C4-2B (cell line): Measurements from ENCODE around the gene MIGA1.
A peak's percentile ranks its signal among the peaks of the same experiment; 100 is the strongest.
"Not testable (repeated sequence)": the region's sequence is repeated elsewhere in the genome, so short reads cannot be mapped to it uniquely, and the experiment has no call there.

Source experiments
- H3K27ac ChIP-seq: fragments of 450-650 bp; 2 replicates; pipeline ENCODE4 v1.5.1; 2017
- ZFX ChIP-seq: fragments of 450-650 bp; IDR thresholded peaks from 2 replicates; pipeline ENCODE4 v1.6.1; 2017
- TF ChIP-seq, protein P1 (sequence below): fragments of 450-650 bp; conservative IDR thresholded peaks from 2 replicates; pipeline ENCODE4 v1.5.1; 2017; ENCODE audit warnings: mild to moderate bottlenecking

MIGA1 gene, protein sequence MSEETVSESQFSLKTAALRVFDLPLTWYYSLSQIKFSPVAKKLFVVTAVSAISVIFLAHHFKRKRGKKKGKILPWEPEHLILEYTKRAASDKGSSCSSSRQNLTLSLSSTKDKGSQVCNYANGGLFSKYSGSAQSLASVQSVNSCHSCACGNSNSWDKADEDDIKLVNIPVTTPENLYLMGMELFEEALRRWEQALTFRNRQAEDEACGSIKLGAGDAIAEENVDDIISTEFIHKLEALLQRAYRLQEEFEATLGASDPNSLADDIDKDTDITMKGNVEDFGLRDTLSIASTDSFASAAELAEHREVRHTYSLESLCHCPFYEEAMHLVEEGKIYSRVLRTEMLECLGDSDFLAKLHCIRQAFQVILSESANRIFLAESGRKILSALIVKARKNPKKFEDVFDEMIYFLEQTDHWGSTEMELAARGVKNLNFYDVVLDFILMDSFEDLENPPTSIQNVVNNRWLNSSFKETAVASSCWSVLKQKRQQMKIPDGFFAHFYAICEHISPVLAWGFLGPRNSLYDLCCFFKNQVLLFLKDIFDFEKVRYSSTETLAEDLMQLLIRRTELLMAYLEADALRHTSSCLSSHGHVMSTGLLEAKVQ

DNA sequence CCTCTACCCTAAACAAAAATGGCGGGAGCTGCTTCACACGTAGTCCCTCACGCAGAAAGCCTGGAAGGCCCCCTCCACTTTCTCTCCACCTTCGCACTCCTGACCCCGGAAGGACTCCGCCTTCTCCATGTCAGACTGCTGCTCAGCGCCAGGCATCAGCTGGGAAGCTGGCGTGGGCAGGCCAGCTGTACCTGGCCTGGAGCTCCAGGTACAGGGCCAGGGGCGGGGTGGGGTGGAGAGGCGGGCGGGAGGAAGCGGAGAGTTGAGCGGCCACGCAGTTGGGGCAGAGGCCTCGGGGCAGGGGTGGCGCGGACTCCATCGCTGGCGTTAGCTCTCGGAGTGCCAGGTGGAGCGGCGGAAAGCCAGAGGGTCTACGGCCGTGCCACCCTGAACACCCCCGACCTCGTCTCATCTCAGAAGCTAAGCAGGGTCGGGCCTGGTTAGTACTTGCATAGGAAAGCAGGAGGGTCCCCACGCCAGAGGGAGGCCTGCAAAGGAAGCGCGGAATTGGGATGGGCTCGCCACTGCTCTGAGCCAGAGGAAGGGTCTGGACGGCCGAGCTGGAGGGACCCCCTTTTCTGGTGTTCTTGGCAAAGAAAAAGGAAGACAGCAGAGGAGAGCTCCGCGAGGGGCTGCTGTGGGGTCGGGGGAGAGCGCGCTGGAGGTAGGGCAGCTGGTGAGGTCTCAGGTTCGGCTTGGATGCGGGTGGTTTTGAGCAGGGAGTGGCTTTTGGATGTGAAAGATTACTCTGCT is at the start of gene MIGA1:
TSS of gene MIGA1 (plus strand) at position 121 of the 753 bp plus-strand sequence. CDS start 3,604 bp downstream, outside the sequence.
- peak within 1 kb of the TSS; percentile 77 for H3K27ac ChIP-seq
- TF ChIP-seq, protein P1, sequence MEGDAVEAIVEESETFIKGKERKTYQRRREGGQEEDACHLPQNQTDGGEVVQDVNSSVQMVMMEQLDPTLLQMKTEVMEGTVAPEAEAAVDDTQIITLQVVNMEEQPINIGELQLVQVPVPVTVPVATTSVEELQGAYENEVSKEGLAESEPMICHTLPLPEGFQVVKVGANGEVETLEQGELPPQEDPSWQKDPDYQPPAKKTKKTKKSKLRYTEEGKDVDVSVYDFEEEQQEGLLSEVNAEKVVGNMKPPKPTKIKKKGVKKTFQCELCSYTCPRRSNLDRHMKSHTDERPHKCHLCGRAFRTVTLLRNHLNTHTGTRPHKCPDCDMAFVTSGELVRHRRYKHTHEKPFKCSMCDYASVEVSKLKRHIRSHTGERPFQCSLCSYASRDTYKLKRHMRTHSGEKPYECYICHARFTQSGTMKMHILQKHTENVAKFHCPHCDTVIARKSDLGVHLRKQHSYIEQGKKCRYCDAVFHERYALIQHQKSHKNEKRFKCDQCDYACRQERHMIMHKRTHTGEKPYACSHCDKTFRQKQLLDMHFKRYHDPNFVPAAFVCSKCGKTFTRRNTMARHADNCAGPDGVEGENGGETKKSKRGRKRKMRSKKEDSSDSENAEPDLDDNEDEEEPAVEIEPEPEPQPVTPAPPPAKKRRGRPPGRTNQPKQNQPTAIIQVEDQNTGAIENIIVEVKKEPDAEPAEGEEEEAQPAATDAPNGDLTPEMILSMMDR: no peak
- peak; percentile 92 for TF ChIP-seq ZFX

DNA sequence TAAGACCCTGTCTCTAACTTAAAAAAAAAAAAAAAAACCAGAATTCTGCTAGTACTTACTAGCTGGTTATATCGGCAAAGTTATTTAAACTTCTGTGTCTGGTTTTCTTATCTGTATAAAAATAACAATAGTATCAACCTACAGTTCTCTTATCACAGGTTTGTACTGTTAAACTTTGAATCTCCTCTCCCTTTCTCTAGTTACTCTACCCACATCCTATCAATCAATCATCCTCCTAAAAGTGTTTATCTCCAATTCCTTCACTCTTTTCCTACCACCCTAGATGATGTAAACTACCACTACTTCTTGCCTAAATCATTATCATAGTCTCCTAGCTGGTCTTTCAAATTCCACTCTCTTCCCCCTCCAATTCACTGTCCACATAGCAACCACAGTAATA is 47.4 kb upstream of the MIGA1 start:
- TF ChIP-seq ZFX: no peak
- TF ChIP-seq, protein P1: no peak

DNA sequence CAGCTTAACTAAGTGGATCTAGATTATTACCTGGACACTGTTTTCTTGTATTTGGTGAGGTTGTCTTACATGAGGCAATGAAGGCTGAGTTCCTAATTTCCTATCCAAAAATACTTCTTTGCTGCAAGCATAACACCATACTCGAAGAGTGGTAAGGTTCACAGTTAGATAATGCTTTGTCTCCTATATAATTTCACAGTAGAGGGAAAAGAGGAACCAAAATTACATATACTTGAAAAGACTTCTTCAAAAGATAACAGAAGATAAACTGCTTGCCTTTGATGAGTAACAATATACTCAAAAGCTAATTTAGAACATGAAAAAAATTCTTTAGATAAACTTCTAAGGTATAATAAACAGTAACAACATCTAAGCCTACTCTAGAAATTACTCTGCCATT is 40.2 kb upstream of the MIGA1 start:
- TF ChIP-seq, protein P1: no peak
- TF ChIP-seq ZFX: no peak
- H3K27ac ChIP-seq: no peak overlapping the region

More for the DNA sequence above, 47.4 kb upstream of the MIGA1 start:
- H3K27ac ChIP-seq: no peak overlapping the region

DNA sequence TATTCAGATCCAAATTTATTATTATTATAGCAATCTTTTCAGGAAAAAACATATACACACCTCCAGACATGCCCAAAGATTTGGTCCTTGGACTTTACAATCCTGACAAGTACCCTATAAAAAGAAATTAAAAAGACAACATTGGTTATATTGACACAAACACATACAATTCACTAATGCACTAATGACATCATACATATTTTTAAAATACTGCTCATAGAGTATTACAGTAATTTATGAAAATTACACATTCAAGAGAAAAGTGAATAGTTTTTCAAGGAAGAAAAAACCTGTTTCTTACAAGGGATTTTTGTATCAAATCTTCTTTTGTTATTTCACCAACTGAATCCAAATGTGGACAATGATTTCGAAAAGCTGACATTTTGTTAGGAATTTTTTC is 38.1 kb upstream of the MIGA1 start:
- TF ChIP-seq ZFX: no peak
- TF ChIP-seq, protein P1: no peak

DNA sequence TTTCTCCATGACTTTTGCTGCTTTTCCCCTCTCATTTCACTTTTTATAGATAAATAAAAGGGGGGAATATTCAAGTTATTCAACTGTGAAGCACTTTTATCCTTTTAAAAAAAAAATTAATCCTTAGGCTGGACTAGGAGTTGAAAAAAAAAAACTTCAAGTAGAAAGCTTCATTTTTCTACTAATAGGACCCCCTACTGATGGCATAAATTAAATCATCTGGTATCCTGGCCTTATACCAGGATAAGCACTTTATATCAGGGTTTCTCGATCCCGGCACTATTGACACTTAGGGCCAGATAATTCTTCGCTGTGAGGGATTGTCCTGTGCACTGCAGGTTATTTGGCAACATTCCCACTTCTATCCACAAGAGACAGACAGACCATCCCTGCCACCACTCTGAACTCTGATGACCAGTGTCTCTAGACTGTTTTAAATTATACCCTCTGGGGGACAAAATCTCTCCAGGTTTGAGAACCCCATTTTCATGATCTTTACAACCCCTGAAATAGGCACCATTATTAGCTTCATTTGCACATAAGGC is 37.4 kb upstream of the MIGA1 start:
- no peak overlapping the region for H3K27ac ChIP-seq
- TF ChIP-seq, protein P1: no peak
- TF ChIP-seq ZFX: no peak

More for the DNA sequence above, 38.1 kb upstream of the MIGA1 start:
- no peak overlapping the region for H3K27ac ChIP-seq

DNA sequence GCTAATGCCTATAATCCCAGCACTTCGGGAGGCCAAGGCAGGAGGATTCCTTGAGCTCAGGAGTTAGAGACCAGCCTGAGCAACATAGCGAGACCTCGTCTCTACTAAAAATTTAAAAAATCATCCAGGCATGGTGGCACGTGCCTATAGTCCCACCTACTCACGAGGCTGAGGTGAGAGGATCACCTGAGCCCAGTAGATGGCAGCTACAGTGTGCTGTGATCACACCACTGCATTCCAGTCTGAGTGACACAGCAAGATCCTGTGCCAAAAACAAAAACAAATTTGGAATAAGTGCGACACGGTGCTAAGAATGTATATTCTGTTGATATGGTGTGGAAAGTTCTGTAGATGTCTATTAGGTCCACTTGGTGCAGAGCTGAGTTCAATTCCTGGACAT is 34.9 kb upstream of the MIGA1 start:
- TF ChIP-seq ZFX: no peak
- TF ChIP-seq, protein P1: 0 out of 2 replicates have a peak, but pooled peaks have one; percentile 15
- peak overlapping the region; percentile 57 for H3K27ac ChIP-seq

DNA sequence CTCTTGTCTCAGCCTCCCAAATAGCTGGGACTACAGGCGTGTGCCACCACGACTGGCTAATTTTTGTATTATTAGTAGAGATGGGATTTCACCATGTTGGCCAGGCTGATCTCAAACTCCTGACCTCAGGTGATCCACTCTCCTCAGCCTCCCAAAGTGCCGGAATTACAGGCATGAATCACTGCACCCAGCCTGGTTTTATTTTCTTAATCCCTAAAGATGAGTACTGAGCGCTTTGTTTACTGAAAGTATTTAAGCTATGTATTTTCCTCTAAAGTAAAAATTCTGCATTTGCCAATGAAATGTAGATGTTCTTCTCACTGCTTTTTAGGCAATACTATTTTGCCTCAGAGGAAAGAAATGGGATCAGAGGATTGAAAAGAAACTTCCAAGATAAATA is 30.0 kb upstream of the MIGA1 start:
- H3K27ac ChIP-seq: not testable (repeated sequence)
